HG02678 (cell line): Measurements from ENCODE around the gene SPR.

Source experiments
- ATAC-seq: cut with Tn5 transposase; IDR thresholded peaks from one replicate; pipeline ENCODE4 v1.9.1; 2021; ENCODE audit warnings: mild to moderate bottlenecking, moderate library complexity; ENCODE audit not compliant: unreplicated experiment

The SPR gene

DNA sequence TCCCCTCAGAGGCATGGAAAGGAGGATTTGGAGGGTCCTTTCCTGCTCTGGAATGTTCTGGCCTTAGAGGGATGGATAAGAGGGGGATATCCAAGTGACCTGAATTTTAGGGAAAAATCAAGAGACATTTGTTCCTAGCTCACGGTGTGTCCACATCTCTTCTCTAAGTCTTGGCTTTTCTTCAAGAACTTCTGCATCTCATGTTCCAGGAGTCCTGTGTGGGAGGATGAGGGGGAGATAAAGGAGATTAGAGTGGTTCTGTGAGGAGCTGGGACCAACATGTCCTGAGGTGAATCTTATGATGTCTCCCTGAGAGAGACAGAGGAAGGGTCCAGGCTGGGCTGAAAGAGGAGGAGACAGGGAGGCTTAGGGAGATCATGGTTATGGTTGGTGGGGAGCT lies 41.8 kb downstream of the SPR start:
- no peak for ATAC-seq

DNA sequence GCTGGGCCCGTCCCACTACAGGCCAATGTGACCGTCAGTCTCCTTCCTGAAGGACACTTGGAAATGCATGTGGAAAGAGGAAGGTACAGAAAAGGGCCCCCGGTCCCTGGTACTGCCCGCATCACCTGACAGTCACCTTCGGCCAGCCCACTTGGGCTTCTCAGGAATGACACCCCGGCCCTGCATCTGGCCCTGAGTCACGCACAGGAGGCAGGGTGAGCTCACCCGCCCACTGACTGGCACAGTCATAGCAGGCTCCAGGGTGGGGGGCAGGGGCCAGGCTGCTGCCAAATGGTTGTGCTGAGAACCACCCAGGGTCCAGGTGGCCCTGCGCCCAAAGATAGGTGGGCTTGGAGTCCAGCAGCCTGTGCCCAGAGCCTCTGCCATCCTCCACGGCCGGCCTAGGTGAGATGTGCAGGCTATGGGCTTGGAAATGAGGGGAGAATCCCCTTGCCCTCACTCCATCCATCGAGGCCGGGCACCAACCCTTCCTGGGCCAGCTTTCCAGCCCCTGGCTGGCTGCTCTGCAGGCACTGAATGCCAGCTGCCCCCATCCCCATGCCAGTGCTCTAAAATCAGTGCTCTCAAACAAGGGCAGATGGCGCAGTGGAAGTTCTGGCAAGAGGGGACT lies 44.2 kb downstream of the SPR start:
- ATAC-seq: no peak

DNA sequence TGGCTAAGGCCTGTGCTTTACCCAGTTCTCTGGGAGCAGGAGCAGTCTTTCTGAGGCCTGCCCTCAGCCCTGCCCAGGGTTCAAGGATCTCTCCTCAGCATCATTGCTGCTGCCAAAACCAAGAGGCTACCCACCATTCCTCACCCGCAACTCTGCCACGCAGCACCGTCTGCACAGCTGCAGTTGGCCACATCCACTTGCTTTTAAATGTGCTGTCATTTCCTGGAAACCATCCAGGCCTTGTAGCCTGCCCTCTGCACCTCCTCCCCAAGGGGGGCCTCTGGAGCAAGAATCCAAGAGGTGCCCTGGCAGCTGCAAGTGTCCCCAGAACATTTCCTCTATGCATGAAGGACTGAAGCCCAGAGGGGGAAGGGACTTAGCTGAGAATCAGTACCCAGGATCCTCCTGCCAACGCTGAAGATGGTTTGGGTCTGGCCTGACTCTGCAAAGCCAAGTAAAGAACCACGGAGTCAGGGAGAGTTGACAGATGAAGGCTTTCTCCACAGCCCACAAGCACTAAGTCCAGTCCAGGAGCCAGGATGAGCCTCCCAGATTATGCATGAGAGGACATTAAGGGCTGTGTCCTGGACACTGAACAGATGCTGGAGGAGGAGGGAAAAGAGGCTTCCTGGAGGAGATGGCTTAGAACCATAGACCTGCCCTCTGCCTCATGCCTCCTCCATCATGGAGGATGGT lies 45.0 kb downstream of the SPR start:
- no peak for ATAC-seq

DNA sequence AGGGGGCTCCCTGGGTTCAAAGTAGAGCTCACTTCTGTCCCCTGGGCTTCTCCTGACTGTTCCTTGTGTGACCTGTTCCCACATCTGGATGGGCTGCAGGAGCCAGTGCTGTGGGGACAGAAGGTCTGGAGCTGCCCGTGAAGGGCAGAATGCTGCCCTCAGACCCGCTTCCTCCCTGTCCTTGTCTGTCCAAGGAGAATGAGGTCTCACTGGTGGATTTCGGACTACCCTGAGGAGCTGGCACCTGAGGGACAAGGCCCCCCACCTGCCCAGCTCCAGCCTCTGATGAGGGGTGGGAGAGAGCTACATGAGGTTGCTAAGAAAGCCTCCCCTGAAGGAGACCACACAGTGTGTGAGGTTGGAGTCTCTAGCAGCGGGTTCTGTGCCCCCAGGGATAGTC lies 45.6 kb downstream of the SPR start:
- ATAC-seq: no peak

DNA sequence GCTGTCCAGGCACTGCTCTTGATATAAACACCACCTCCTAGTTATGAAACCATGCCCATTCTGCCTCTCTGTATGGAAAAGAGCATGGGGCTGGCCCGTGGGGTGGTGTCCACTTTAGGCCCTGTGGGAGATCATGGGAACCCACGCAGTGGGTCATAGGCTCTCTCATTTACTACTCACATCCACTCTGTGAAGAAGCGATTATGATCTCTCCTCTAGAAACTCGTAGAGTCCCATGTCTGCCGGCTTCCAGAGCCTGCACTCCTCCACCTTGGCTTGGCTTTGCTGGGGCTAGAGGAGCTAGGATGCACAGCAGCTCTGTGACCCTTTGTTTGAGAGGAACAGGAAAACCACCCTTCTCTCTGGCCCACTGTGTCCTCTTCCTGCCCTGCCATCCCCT lies 46.0 kb downstream of the SPR start:
- ATAC-seq: no peak

DNA sequence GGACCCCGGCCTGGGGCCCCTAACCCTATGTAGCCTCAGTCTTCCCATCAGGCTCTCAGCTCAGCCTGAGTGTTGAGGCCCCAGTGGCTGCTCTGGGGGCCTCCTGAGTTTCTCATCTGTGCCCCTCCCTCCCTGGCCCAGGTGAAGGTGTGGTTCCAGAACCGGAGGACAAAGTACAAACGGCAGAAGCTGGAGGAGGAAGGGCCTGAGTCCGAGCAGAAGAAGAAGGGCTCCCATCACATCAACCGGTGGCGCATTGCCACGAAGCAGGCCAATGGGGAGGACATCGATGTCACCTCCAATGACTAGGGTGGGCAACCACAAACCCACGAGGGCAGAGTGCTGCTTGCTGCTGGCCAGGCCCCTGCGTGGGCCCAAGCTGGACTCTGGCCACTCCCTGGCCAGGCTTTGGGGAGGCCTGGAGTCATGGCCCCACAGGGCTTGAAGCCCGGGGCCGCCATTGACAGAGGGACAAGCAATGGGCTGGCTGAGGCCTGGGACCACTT lies 46.5 kb downstream of the SPR start:
- ATAC-seq: no peak

DNA sequence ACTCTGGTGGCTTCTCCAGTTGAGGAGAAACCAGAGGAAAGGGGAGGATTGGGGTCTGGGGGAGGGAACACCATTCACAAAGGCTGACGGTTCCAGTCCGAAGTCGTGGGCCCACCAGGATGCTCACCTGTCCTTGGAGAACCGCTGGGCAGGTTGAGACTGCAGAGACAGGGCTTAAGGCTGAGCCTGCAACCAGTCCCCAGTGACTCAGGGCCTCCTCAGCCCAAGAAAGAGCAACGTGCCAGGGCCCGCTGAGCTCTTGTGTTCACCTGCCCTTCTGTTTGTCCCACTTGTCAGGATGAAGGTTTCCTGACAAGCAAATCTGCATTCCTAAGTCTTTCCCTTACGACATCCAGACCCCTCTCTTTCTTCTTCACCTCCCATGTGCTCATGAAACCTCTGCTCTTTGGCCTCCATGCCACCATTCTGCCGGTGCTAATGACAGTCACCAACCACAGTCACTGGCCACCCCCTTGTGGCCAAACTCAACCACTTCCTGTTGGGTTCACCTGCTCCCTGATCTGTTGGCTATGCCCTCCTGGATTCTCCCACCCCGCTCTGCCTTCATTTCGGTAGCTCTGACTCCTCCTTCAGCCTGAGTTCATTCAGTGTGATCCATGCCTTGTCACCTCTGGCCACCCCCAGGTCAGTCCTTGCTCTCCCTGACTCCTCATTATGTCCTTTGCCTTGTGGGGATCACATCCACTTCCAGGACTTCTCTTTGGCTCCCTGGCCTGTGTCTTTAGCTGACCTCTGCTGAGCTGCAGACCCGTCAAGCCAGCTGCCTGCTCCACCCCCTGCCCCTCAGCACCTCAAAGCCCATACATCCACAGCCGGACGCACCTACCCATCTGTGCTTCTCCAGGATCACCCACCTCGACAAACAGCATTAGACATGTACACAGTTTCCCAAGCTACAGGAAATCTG lies 47.7 kb downstream of the SPR start:
- peak; percentile 68 for ATAC-seq

DNA sequence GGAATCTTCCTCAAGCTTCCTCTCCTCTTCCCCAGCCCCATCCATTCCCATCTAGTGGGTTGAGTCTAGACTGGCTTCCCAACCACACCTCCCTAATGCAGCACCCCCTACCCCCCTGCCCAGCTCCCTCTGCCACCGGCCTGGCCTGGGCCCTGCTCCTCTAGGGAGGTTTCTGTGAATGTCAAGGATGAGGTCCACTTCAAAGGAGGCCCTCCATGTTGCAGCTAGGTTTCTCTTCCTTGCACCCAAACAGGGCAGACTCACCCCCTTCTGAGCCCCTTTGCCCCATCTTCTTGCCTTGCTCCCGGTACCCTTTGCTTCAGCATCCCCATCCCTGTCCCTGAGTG lies 48.4 kb downstream of the SPR start:
- no peak for ATAC-seq

DNA sequence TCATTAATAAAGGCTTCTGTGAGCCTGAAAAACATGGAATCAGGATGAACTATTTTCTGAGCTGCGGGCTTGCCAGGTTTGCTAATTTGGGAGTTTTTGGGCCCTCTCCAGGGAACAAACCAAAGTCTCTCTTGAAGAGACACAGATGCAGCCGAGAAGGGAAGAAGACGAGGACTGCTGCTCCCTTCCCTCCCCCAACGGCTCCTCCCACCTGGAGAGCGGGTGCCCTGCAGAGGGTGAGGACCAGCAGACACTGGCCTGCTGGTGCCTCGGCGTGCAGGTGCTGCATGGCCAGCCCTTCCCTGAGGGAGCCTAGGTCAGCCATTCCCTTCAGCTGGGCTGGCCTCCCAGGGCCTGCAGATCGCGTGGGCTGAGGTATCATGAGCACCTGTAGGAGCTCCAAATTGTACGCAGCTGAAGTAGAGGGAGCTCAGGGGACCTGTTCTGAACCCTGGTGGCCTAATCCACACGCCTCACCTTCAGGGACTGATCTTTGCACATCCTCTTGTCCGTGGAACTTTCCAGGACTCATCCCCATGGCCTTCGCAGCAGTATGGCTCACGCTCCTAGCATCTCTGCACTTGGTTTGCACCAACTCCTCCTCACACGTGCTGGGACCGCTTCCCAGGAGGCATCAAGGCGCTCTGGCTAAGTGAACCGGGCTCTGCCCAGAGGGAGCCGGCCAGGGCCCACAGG lies 49.6 kb downstream of the SPR start:
- ATAC-seq: no peak

DNA sequence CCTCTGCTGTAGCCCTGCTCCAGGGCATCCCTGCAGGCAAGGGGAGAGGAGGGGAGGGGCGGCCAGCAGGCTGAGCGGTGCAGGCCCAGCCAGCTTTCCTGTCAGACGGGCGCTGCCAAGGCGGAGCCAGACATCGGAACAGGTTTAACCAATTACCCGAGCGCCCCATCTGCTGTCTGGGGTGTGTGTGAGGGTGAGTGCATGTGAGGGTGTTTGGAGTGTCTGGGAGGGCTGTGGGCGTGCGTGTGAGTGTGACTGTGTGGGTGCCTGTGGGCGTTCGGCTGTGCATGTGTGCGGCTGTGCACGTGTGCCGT lies 50.1 kb downstream of the SPR start:
- ATAC-seq: no peak

DNA sequence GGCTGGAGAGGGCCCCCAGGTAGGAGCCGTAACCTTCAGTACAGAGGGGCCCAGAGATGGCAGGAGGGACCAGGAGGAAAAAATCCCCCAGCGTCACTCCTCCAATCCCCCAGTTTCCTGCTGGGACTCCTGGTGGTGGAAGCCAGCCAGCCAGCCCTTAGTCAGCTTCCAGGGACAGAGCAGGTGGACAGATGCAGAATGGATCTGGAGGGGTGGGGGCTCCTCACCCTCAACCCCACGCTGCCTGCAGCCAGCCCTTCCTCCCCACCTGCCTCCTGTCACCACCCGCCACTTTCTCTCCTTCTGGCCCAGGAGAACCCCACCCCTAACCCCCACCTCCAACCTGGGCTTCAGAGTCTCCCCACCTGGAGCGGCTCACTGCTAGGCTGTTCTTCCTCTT lies 51.2 kb downstream of the SPR start:
- ATAC-seq: no peak

DNA sequence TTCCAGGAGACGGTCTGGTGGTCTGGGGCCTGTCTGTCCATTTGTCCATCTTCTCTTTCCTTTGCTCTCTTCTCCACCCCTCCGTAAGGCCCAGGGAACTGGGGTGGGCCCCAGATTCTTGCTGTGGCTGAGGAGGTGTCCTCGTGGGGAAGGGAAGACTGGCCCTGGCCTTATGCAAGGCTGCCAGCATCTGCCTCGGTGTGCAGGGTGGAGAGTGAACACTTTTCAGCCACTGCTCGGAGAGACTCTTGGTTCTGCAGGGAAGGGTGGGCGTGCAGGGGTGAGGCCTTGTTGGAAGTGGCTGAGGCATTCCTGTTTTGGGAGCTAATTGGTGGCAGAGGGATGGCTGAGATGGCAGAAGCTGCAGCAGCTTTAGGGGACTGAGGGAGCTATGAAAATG lies 53.2 kb downstream of the SPR start:
- ATAC-seq: no peak

DNA sequence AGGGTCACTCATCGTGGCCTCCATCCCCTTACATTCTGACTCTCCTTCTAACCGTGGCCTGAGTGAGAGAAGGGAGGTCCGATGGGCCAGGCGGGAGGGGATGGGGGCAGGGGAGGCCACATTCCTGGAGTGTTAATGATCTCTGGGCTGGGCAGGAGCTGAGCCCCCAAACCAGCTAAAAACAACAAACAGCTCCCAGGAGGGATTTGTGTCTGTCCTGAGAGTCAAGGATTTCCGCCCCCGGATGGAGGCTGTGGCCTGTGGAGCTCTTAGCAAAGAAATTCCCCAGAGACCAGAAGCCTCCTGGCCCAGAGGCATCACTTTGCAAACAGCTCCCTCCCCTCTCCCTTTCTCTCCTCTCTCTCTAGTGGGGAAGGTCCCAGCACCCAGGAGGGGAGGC lies 53.6 kb downstream of the SPR start:
- no peak for ATAC-seq
